ENCODE data around the gene SCN5A. TPM values are rescaled to one million over a fixed set of nuclear protein-coding genes. Genes with fewer than 3 reads are reported as not detected.

The SCN5A gene
- total and polyA plus RNA-seq, 2 experiments from 2014 or later = 0.97 to 1.3 TPM

- TF ChIP-seq EZH2phosphoT487 (IDR thresholded peaks at IDR 0.05; ENCODE audit: low read depth, severe bottlenecking, unreplicated experiment) (no peak), EZH2 (IDR thresholded peaks at IDR 0.05; ENCODE audit: borderline replicate concordance) (no peak)
- TF ChIP-seq, protein P1, sequence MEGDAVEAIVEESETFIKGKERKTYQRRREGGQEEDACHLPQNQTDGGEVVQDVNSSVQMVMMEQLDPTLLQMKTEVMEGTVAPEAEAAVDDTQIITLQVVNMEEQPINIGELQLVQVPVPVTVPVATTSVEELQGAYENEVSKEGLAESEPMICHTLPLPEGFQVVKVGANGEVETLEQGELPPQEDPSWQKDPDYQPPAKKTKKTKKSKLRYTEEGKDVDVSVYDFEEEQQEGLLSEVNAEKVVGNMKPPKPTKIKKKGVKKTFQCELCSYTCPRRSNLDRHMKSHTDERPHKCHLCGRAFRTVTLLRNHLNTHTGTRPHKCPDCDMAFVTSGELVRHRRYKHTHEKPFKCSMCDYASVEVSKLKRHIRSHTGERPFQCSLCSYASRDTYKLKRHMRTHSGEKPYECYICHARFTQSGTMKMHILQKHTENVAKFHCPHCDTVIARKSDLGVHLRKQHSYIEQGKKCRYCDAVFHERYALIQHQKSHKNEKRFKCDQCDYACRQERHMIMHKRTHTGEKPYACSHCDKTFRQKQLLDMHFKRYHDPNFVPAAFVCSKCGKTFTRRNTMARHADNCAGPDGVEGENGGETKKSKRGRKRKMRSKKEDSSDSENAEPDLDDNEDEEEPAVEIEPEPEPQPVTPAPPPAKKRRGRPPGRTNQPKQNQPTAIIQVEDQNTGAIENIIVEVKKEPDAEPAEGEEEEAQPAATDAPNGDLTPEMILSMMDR (IDR thresholded peaks at IDR 0.05; ENCODE audit: poor library complexity) = no peak
- H3K27me3 ChIP-seq = no peaks in the 10 kb centered on the region
- H3K27ac ChIP-seq = no peak overlapping the region
- H2AFZ ChIP-seq = no peak overlapping the region
- H3K4me2 ChIP-seq = no peak overlapping the region
- 91% methylated on average over 7 of the region's 7 CpGs for WGBS (ENCODE audit: low lambda C conversion rate, missing lambda C conversion rate)
- no peak overlapping the region for H3K4me3 ChIP-seq
- no peak for DNase-seq (ENCODE audit: low spot score)
- no peaks in the 10 kb centered on the region for H3K79me2 ChIP-seq
- no peaks in the 10 kb centered on the region for H3K9me3 ChIP-seq (ENCODE audit: low read depth)
- H3K9me2 ChIP-seq (replicated peaks; ENCODE audit: insufficient read depth) = no peaks in the 10 kb centered on the region
- H3K36me3 ChIP-seq (replicated peaks; ENCODE audit: insufficient read depth, low read depth) = no peaks in the 10 kb centered on the region
- no peaks in the 10 kb centered on the region for H3K4me1 ChIP-seq (ENCODE audit: insufficient read depth)
- no peaks in the 10 kb centered on the region for H4K20me1 ChIP-seq (ENCODE audit: insufficient read depth, poor library complexity, severe bottlenecking)
These were observed 46.8 kb downstream of the SCN5A start for GRCh38 chr3:38602576-38603250.

GRCh38 chr3:38601956-38602550 lies 47.4 kb downstream of the SCN5A start:
- no peaks in the 10 kb centered on the region for H4K20me1 ChIP-seq (ENCODE audit: insufficient read depth, poor library complexity, severe bottlenecking)
- no peaks in the 10 kb centered on the region for H3K9me2 ChIP-seq (replicated peaks; ENCODE audit: insufficient read depth)
- H3K79me2 ChIP-seq = no peaks in the 10 kb centered on the region
- no peak overlapping the region for H3K27ac ChIP-seq
- H3K4me1 ChIP-seq (ENCODE audit: insufficient read depth) = no peaks in the 10 kb centered on the region
- no peaks in the 10 kb centered on the region for H3K36me3 ChIP-seq (replicated peaks; ENCODE audit: insufficient read depth, low read depth)
- H3K4me2 ChIP-seq = no peak overlapping the region
- H3K4me3 ChIP-seq = no peak overlapping the region
- 90% methylated on average over 3 of the region's 3 CpGs for WGBS (ENCODE audit: low lambda C conversion rate, missing lambda C conversion rate)
- no peak for DNase-seq (ENCODE audit: low spot score)
- H2AFZ ChIP-seq = no peak overlapping the region
- TF ChIP-seq, protein P1 (IDR thresholded peaks at IDR 0.05; ENCODE audit: poor library complexity) = no peak
- TF ChIP-seq EZH2phosphoT487 (IDR thresholded peaks at IDR 0.05; ENCODE audit: low read depth, severe bottlenecking, unreplicated experiment) (no peak), EZH2 (IDR thresholded peaks at IDR 0.05; ENCODE audit: borderline replicate concordance) (no peak)
- no peaks in the 10 kb centered on the region for H3K9me3 ChIP-seq (ENCODE audit: low read depth)
- H3K27me3 ChIP-seq = no peaks in the 10 kb centered on the region

DNA sequence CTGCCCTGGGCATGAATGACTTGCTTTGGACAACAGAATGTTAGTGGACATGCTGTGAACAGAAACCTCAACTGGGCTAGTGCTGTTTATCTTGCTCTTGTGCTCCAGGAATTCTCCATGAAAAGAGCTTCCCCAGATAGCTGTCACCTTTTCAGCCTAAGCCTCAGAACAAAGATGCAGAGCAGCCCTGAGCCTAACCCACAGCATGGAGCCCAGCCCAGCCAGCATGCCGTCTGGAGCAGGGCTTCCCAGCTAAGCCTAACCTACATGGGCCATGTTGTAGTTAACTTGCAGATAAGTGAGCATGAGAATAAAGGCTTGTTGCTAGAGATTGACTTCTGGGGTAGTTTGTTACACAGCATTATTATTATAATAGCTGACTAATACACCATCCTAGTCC lies 48.9 kb downstream of the SCN5A start:
- H3K27me3 ChIP-seq = no peaks in the 10 kb centered on the region
- no peak for DNase-seq (ENCODE audit: low spot score)

More for the DNA sequence above, 48.9 kb downstream of the SCN5A start:
- Histone ChIP-seq H3K4me3 (no peak overlapping the region), H3K27ac (no peak overlapping the region), H3K9me2 (replicated peaks; ENCODE audit: insufficient read depth) (no peaks in the 10 kb centered on the region), H4K20me1 (ENCODE audit: insufficient read depth, poor library complexity, severe bottlenecking) (no peaks in the 10 kb centered on the region), H3K9me3 (ENCODE audit: low read depth) (no peaks in the 10 kb centered on the region), H2AFZ (no peak overlapping the region), H3K79me2 (no peaks in the 10 kb centered on the region), H3K4me2 (no peak overlapping the region), H3K4me1 (ENCODE audit: insufficient read depth) (no peaks in the 10 kb centered on the region), H3K36me3 (replicated peaks; ENCODE audit: insufficient read depth, low read depth) (no peaks in the 10 kb centered on the region)
- WGBS (ENCODE audit: low lambda C conversion rate, missing lambda C conversion rate) = 88% methylated on average over 1 of the region's 1 CpG
- no peak for TF ChIP-seq EZH2phosphoT487 (IDR thresholded peaks at IDR 0.05; ENCODE audit: low read depth, severe bottlenecking, unreplicated experiment)
- TF ChIP-seq EZH2 (IDR thresholded peaks at IDR 0.05; ENCODE audit: borderline replicate concordance) = no peak
- TF ChIP-seq, protein P1 (IDR thresholded peaks at IDR 0.05; ENCODE audit: poor library complexity) = no peak

All from hepatocyte (in vitro differentiated cells).